Neural progenitor cell (in vitro differentiated cells): Measurements from ENCODE around the gene CMPK1.

ENCODE experiments used
- EZH2 ChIP-seq: fragments of 200-600 bp; sonication (generic); IDR thresholded peaks from 2 replicates; pipeline ENCODE4 v1.6.1; 2017; ENCODE audit warnings: antibody characterized with exemption, mild to moderate bottlenecking, moderate library complexity
- EZH2phosphoT487 ChIP-seq: fragments of 200-600 bp; sonication (generic); IDR thresholded peaks from 2 replicates; pipeline ENCODE4 v1.6.1; 2017; ENCODE audit warnings: antibody characterized with exemption

- TF ChIP-seq EZH2phosphoT487 (no peak), EZH2 (no peak)
Observed at GRCh38 chr1:47333578-47333921, at the start of gene CMPK1.
